K562 (cell line): Measurements from ENCODE around the gene TMIGD3. TPM values are rescaled to one million over a fixed set of nuclear protein-coding genes. Genes with fewer than 3 reads are reported as not detected.

Source experiments
- ATAC-seq: fragments of 200-7000 bp; cut with Tn5 transposase; 3 replicates; pipeline ENCODE4 v1.9.1; 2020; ENCODE audit warnings: moderate library complexity
- BruUV-seq: library from RNA; stranded (reverse); fragments of 400-500 nt; replicated peaks from 2 replicates; lab custom pipeline; 2021; lab: Mats Ljungman, UMichigan
- CTCF ChIA-PET: fragments of 300-600 bp; formaldehyde crosslinking; extraction: SDS; loops from one replicate; lab custom pipeline; 2021; ENCODE audit warnings: low intra/inter-chr PET ratio; lab: Yijun Ruan, JAX
- POLR2A ChIA-PET: fragments of 300-600, 350-650 bp; sonication (Branson Sonifier 250); formaldehyde crosslinking; extraction: SDS; loops from one replicate; lab custom pipeline; 2021; ENCODE audit warnings: antibody characterized with exemption, inconsistent platforms; lab: Yijun Ruan, JAX
- DNase-seq, 4 experiments: peaks; one replicate each; pipeline versions ENCODE4 v3.0.0 to v3.0.0-alpha.2; 2011 to 2018; ENCODE audit warnings: low spot score in 3 of 4, mixed read lengths in 3 of 4; ENCODE audit errors: extremely low read depth in 1 of 4
- FAIRE-seq: peaks from 2 replicates; lab custom pipeline; 2011; peaks lifted over from hg19 to GRCh38; lab: Jason Lieb, UNC
- H2AFZ ChIP-seq: 2 replicates; pipeline ENCODE4 v1.6.0; 2011; ENCODE audit warnings: low read depth, low read length, control low read depth, inconsistent platforms
- H3K27ac ChIP-seq: fragments of 200-600 bp; 3 replicates; pipeline ENCODE4 v1.8.0; 2011; ENCODE audit warnings: low read depth, mild to moderate bottlenecking, control low read depth, inconsistent platforms, low read length, moderate library complexity, mixed read lengths; ENCODE audit errors: extremely low read depth
- H3K27me3 ChIP-seq, 2 experiments: fragments of 300-600 bp in 1 of 2; 2 replicates in 1 of 2; 3 replicates in 1 of 2; pipeline versions ENCODE4 v1.6.0 to v1.8.0; 2011; ENCODE audit warnings: inconsistent platforms in 2 of 2, low read length in 2 of 2, mild to moderate bottlenecking in 1 of 2, mixed read lengths in 1 of 2, moderate library complexity in 1 of 2; ENCODE audit not compliant: control insufficient read depth in 2 of 2, insufficient read depth in 2 of 2
- H3K36me3 ChIP-seq: fragments of 300-600 bp; 3 replicates; pipeline ENCODE4 v1.8.0; 2011; ENCODE audit warnings: mild to moderate bottlenecking, low read length, inconsistent platforms; ENCODE audit not compliant: control insufficient read depth, insufficient read depth
- H3K4me1 ChIP-seq, 2 experiments: fragments of 200-600 bp in 1 of 2; replicated peaks in 1 of 2; 2 replicates in 1 of 2; 3 replicates in 1 of 2; pipeline versions ENCODE4 v1.5.1 to v1.8.0; 2011; ENCODE audit warnings: inconsistent platforms in 2 of 2, low read length in 2 of 2, mild to moderate bottlenecking in 1 of 2, mixed read lengths in 1 of 2, moderate library complexity in 1 of 2; ENCODE audit not compliant: control insufficient read depth in 2 of 2, insufficient read depth in 2 of 2
- H3K4me2 ChIP-seq: 2 replicates; pipeline ENCODE4 v1.6.1; 2011; ENCODE audit warnings: low read length, control low read depth, inconsistent platforms, mixed read lengths; ENCODE audit not compliant: insufficient read depth
- H3K4me3 ChIP-seq: fragments of 200-600 bp; sonication (generic), shearing (Covaris generic); 2 replicates; pipeline ENCODE4 v1.5.1; 2016; ENCODE audit warnings: control low read depth, inconsistent platforms
- H3K79me2 ChIP-seq: fragments of 200-600 bp; 3 replicates; pipeline ENCODE4 v1.8.0; 2011; ENCODE audit warnings: low read length, inconsistent platforms; ENCODE audit not compliant: control insufficient read depth, insufficient read depth
- H3K9ac ChIP-seq, 2 experiments: 2 replicates each; pipeline versions ENCODE4 v1.6.0 to v1.6.1; 2011; ENCODE audit warnings: low read depth in 2 of 2, low read length in 2 of 2, control low read depth in 1 of 2, inconsistent platforms in 1 of 2, mild to moderate bottlenecking in 1 of 2, mixed read lengths in 1 of 2; ENCODE audit not compliant: insufficient read depth in 1 of 2
- H3K9me1 ChIP-seq: one replicate; pipeline ENCODE4 v1.6.0; 2011; ENCODE audit warnings: inconsistent platforms, mild to moderate bottlenecking, low read length, moderate library complexity; ENCODE audit not compliant: control insufficient read depth, insufficient read depth
- H3K9me3 ChIP-seq: replicated peaks from 2 replicates; pipeline ENCODE4 v1.5.1; 2011; ENCODE audit warnings: low read depth, low read length, inconsistent platforms; ENCODE audit not compliant: control insufficient read depth, insufficient read depth
- H4K20me1 ChIP-seq: replicated peaks from 2 replicates; pipeline ENCODE4 v1.6.1; 2011; ENCODE audit warnings: low read length, inconsistent platforms, mixed read lengths; ENCODE audit not compliant: control insufficient read depth, insufficient read depth
- BRD4 ChIP-seq: fragments of 200-600 bp; sonication (generic); IDR thresholded peaks from 2 replicates; pipeline ENCODE4 v1.6.1; 2017; ENCODE audit warnings: inconsistent platforms
- BRF1 ChIP-seq: IDR thresholded peaks from 3 replicates; pipeline ENCODE4 v1.6.1; 2011; ENCODE audit warnings: borderline replicate concordance, mild to moderate bottlenecking; ENCODE audit not compliant: insufficient read length; ENCODE audit errors: extremely low read depth
- MBD2 ChIP-seq: sonication (generic); IDR thresholded peaks from 2 replicates; pipeline ENCODE4 v1.6.1; 2016; ENCODE audit warnings: low read depth, borderline replicate concordance
- RBM25 ChIP-seq: fragments of 200-400 bp; formaldehyde crosslinking; IDR thresholded peaks from 2 replicates; pipeline ENCODE4 v1.6.1; 2018; ENCODE audit warnings: low read length, low read depth, moderate library complexity; ENCODE audit not compliant: severe bottlenecking
- RERE ChIP-seq: sonication (generic); formaldehyde crosslinking; IDR thresholded peaks from 2 replicates; pipeline ENCODE4 v1.8.0; 2023; ENCODE audit warnings: missing genetic modification reagents, mild to moderate bottlenecking, borderline replicate concordance
- ZBTB43 ChIP-seq: sonication (generic); formaldehyde crosslinking; IDR thresholded peaks from 2 replicates; pipeline ENCODE4 v1.8.0; 2023; ENCODE audit warnings: mild to moderate bottlenecking, missing genetic modification reagents
- WGBS: fragments of 100-300 bp; shearing (Covaris generic); methylation state at CpG from one replicate; pipeline ENCODE4 v1.1.6; 2016; ENCODE audit warnings: low coverage, mixed read lengths; ENCODE audit not compliant: insufficient coverage; ENCODE audit errors: missing lambda C conversion rate; 5-methylcytosine and 5-hydroxymethylcytosine counted together
- in situ Hi-C: fragments of 300-500 bp; cut with MboI; formaldehyde crosslinking; loops from 4 replicates; pipeline ENCODE4 v1.15.0; 2018; ENCODE audit warnings: inconsistent platforms, mixed read lengths
- intact Hi-C: fragments of 100-400 bp; cut with micrococcal nuclease; formaldehyde crosslinking; loops from 2 replicates; pipeline ENCODE4 v1.14.2; 2022
- polyA plus RNA-seq, 8 experiments: library from polyadenylated mRNA; depleted of rRNA in 4 of 8; stranded (reverse) in 5 of 8; unstranded in 3 of 8; fragments of >200 nt; fragmentation: Nextera tagmentation in 2 of 8; fragmentation: Illumina TruSeq in 1 of 8; extraction: Ambion mirVana in 2 of 8; extraction: Trizol in 1 of 8; gene quantifications; 2 replicates each; pipeline versions ENCODE4 v1.2.1 to v1.2.3, GENCODE V29; 2011 to 2014; ENCODE audit warnings: inconsistent platforms in 1 of 8, missing spikeins in 1 of 8
- total RNA-seq, 7 experiments: library from RNA; depleted of rRNA in 6 of 7; stranded (reverse); fragments of >200 nt in 6 of 7; fragmentation: Illumina TruSeq in 2 of 7; extraction: Trizol in 2 of 7; gene quantifications; 2 replicates each; pipeline versions ENCODE4 v1.2.1 to v1.2.3, GENCODE V29; 2011 to 2021; ENCODE audit warnings: low replicate concordance in 1 of 7
- TF ChIP-seq, protein P1 (sequence below): fragments of 450-650 bp; IDR thresholded peaks from 2 replicates; pipeline ENCODE4 v1.6.1; 2016; ENCODE audit warnings: low read depth

Gene TMIGD3
- total and polyA plus RNA-seq, 9 of the 15 experiments (the other 6 are each of a cell fraction or from before 2014, with no cell fraction given) = 0.11 to 0.13 (median 0.11) TPM; not detected in 6

GRCh38 chr1:111461765-111462164 is 41.7 kb downstream of the TMIGD3 start:
- in situ Hi-C loops = no loop called here
- CTCF ChIA-PET = no interaction called here
- Histone ChIP-seq H3K27ac (no peak overlapping the region), H3K36me3 (peaks cover 62% of the 10 kb centered on the region), H4K20me1 (no peaks in the 10 kb centered on the region), H3K4me3 (no peak overlapping the region), H3K79me2 (peaks cover 10% of the 10 kb centered on the region; the same call in 2 of the 3 replicates), H3K4me2 (no peak overlapping the region), H3K9me1 (no peaks in the 10 kb centered on the region), H3K4me1 (peaks cover 5 to 16% of the 10 kb centered on the region in 2 experiments; a peak in 4 of 5 replicates), H3K9me3 (no peaks in the 10 kb centered on the region), H3K9ac (no peak overlapping the region), H3K27me3 (no peaks in the 10 kb centered on the region), H2AFZ (no peak overlapping the region)
- intact Hi-C loops = no loop called here
- 83% methylated on average over 4 of the region's 6 CpGs for WGBS
- POLR2A ChIA-PET = interaction anchor here (1.0 to 3.7 kb wide), 3 partner anchors 9 to 16 kb away, joined by 3 to 30 read pairs (median 5); partner anchors contain the start of gene WDR77
- no TSS peak for BruUV-seq
- DNase-seq = no peak
- no peak for FAIRE-seq
- no peak for ATAC-seq
- no peak for TF ChIP-seq MBD2
- TF ChIP-seq, protein P1, sequence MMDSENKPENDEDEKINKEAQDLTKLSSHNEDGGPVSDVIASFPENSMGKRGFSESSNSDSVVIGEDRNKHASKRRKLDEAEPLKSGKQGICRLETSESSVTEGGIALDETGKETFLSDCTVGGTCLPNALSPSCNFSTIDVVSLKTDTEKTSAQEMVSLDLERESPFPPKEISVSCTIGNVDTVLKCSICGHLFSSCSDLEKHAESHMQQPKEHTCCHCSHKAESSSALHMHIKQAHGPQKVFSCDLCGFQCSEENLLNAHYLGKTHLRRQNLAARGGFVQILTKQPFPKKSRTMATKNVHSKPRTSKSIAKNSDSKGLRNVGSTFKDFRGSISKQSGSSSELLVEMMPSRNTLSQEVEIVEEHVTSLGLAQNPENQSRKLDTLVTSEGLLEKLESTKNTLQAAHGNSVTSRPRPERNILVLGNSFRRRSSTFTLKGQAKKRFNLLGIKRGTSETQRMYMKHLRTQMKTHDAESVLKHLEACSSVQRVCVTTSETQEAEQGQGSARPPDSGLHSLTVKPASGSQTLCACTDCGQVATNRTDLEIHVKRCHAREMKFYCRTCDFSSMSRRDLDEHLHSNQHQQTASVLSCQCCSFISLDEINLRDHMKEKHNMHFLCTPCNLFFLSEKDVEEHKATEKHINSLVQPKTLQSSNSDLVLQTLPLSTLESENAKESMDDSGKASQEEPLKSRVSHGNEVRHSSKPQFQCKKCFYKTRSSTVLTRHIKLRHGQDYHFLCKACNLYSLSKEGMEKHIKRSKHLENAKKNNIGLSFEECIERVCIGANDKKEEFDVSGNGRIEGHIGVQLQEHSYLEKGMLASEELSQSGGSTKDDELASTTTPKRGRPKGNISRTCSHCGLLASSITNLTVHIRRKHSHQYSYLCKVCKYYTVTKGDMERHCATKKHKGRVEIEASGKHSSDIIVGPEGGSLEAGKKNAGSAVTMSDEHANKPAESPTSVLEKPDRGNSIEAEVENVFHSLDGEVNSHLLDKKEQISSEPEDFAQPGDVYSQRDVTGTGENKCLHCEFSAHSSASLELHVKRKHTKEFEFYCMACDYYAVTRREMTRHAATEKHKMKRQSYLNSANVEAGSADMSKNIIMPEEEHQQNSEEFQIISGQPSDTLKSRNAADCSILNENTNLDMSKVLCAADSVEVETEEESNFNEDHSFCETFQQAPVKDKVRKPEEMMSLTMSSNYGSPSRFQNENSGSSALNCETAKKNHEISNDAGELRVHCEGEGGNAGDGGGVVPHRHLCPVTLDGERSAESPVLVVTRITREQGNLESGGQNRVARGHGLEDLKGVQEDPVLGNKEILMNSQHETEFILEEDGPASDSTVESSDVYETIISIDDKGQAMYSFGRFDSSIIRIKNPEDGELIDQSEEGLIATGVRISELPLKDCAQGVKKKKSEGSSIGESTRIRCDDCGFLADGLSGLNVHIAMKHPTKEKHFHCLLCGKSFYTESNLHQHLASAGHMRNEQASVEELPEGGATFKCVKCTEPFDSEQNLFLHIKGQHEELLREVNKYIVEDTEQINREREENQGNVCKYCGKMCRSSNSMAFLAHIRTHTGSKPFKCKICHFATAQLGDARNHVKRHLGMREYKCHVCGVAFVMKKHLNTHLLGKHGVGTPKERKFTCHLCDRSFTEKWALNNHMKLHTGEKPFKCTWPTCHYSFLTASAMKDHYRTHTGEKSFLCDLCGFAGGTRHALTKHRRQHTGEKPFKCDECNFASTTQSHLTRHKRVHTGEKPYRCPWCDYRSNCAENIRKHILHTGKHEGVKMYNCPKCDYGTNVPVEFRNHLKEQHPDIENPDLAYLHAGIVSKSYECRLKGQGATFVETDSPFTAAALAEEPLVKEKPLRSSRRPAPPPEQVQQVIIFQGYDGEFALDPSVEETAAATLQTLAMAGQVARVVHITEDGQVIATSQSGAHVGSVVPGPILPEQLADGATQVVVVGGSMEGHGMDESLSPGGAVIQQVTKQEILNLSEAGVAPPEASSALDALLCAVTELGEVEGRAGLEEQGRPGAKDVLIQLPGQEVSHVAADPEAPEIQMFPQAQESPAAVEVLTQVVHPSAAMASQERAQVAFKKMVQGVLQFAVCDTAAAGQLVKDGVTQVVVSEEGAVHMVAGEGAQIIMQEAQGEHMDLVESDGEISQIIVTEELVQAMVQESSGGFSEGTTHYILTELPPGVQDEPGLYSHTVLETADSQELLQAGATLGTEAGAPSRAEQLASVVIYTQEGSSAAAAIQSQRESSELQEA = peak; percentile 51; the same call in 1 of the 2 replicates
- peak; percentile 13 for TF ChIP-seq RBM25
- TF ChIP-seq BRD4 = no peak
- no peak for TF ChIP-seq ZBTB43 (CRISPR knock-in tag)
- no peak for TF ChIP-seq BRF1
- TF ChIP-seq RERE (CRISPR knock-in tag) = no peak
